RWPE2 (cell line): Measurements from ENCODE around the gene PCNT.

ENCODE experiments used
- ATAC-seq: fragments of 200-7000 bp; cut with Tn5 transposase; 3 replicates; pipeline ENCODE4 v1.9.1; 2021; ENCODE audit warnings: low read depth
- DNase-seq: peaks from one replicate; pipeline ENCODE4 v3.0.0-alpha.2; 2020; ENCODE audit warnings: low spot score
- H3K27ac ChIP-seq: fragments of 450-650 bp; 2 replicates; pipeline ENCODE4 v1.5.1; 2017; ENCODE audit warnings: mild to moderate bottlenecking; ENCODE audit not compliant: poor library complexity, severe bottlenecking
- H3K27me3 ChIP-seq: fragments of 250-450 bp; sonication (Bioruptor Pico); 2 replicates; pipeline ENCODE4 v1.5.1; 2021; ENCODE audit warnings: mild to moderate bottlenecking, moderate library complexity; ENCODE audit not compliant: insufficient read depth, poor library complexity, severe bottlenecking
- H3K36me3 ChIP-seq: fragments of 250-450 bp; sonication (Bioruptor Pico); 2 replicates; pipeline ENCODE4 v1.5.1; 2020; ENCODE audit warnings: low read depth, mild to moderate bottlenecking, moderate library complexity
- H3K4me1 ChIP-seq: fragments of 250-450 bp; sonication (Bioruptor Pico); 2 replicates; pipeline ENCODE4 v1.5.1; 2021; ENCODE audit warnings: mild to moderate bottlenecking, moderate library complexity; ENCODE audit not compliant: insufficient read depth, poor library complexity, severe bottlenecking
- H3K4me3 ChIP-seq: fragments of 250-450 bp; sonication (Bioruptor Pico); 2 replicates; pipeline ENCODE4 v1.5.1; 2021; ENCODE audit warnings: mild to moderate bottlenecking, moderate library complexity; ENCODE audit not compliant: severe bottlenecking
- H3K9me3 ChIP-seq: fragments of 250-450 bp; sonication (Bioruptor Pico); 2 replicates; pipeline ENCODE4 v1.5.1; 2021; ENCODE audit warnings: mild to moderate bottlenecking, moderate library complexity; ENCODE audit not compliant: severe bottlenecking
- CTCF ChIP-seq: fragments of 450-650 bp; IDR thresholded peaks from one replicate; pipeline ENCODE4 v1.5.1; 2017; ENCODE audit warnings: mild to moderate bottlenecking, moderate library complexity; ENCODE audit not compliant: poor library complexity, severe bottlenecking

Gene PCNT

DNA sequence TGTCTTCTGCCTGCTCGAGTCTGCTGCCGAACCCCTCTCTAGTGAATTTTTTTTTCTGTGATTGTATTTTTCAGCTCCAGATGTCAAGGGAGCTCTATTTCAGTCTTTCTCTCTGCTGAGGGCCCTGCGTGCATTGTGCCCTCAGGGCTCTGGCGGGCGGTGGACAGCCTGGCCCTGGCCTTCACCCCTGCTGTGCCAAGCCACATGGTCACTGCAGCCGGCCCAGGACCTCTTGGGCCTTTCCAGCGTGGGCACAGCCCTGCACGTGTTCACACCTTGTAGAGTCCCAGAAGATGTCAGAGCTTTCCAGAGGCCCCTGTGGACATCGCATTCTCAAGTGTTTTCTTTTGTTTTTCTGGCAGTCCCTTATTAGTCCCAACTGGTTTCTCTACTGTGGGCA is 55.7 kb downstream of the PCNT start:
- Histone ChIP-seq H3K27ac (no peak overlapping the region), H3K36me3 (peaks cover 4% of the 10 kb centered on the region), H3K4me3 (no peak overlapping the region), H3K9me3 (no peaks in the 10 kb centered on the region), H3K4me1 (no peaks in the 10 kb centered on the region), H3K27me3 (no peaks in the 10 kb centered on the region)
- no peak for ATAC-seq
- no peak for DNase-seq
- TF ChIP-seq CTCF = no peak

DNA sequence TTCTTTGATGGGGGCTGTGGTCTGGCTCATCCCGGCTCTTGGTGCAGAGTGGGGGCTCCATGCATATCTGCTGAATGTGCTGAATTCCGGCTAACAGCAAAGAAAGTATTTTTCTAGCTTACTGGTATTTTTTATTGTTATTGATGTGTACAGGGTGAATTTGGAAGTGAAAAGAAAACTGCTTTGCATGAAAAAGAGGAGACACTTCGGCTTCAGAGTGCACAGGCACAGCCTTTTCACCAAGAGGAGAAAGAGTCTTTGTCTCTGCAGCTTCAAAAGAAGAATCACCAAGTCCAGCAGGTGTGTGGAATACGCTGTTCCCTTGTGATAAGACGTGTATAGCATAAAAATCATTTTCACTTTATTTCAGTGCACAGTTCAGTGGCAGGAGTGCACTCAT is 57.6 kb downstream of the PCNT start:
- Histone ChIP-seq H3K4me1 (no peaks in the 10 kb centered on the region), H3K4me3 (no peak overlapping the region), H3K9me3 (no peaks in the 10 kb centered on the region), H3K27me3 (no peaks in the 10 kb centered on the region), H3K27ac (no peak overlapping the region), H3K36me3 (peaks cover 20% of the 10 kb centered on the region)
- DNase-seq (no peak), ATAC-seq (no peak)
- no peak for TF ChIP-seq CTCF

DNA sequence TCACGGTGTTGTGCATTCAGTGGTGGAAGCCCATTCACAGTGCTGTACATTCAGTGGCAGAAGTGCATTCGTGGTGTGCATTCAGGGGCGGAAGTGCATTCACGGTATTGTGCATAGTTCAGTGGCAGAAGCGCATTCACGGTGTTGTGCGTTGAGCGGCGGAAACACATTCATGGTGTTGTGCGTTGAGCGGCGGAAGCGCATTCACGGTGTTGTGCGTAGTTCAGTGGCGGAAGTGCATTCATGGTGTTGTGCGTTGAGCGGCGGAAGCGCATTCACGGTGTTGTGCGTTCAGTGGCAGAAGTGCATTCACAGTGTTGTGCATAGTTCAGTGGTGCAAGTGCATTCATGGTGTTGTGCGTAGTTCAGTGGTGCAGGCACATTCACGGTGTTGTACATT is 60.6 kb downstream of the PCNT start:
- Histone ChIP-seq H3K4me1 (no peaks in the 10 kb centered on the region), H3K27me3 (no peaks in the 10 kb centered on the region), H3K36me3 (peaks cover 25% of the 10 kb centered on the region), H3K4me3 (no peak overlapping the region), H3K9me3 (no peaks in the 10 kb centered on the region), H3K27ac (no peak overlapping the region)
- ATAC-seq = no peak
- no peak for DNase-seq
- no peak for TF ChIP-seq CTCF

GRCh38 chr21:46385846-46386733 is 62.1 kb downstream of the PCNT start:
- no peak for TF ChIP-seq CTCF
- H3K27ac ChIP-seq = no peak overlapping the region

GRCh38 chr21:46386734-46387088 is 62.8 kb downstream of the PCNT start:
- no peak for DNase-seq
- peaks cover 32% of the 10 kb centered on the region for H3K36me3 ChIP-seq
- H3K27ac ChIP-seq = no peak overlapping the region
- no peaks in the 10 kb centered on the region for H3K4me1 ChIP-seq
- no peaks in the 10 kb centered on the region for H3K27me3 ChIP-seq
- no peaks in the 10 kb centered on the region for H3K9me3 ChIP-seq
- H3K4me3 ChIP-seq = no peak overlapping the region
- no peak for TF ChIP-seq CTCF
- ATAC-seq = no peak

More at GRCh38 chr21:46385846-46386733, 62.1 kb downstream of the PCNT start:
- ATAC-seq (no peak), DNase-seq (no peak)
- Histone ChIP-seq H3K4me1 (no peaks in the 10 kb centered on the region), H3K4me3 (no peak overlapping the region), H3K27me3 (no peaks in the 10 kb centered on the region), H3K9me3 (no peaks in the 10 kb centered on the region), H3K36me3 (peaks cover 28% of the 10 kb centered on the region)
